Activated CD4-positive, alpha-beta T cell treated with anti-CD3 and anti-CD28 coated beads, Interleukin-2, amount 10 ng/mL, durations not matched to agents 7 days and 5 days (primary cell): ENCODE data around the gene MAPK1. TPM values are rescaled to one million over a fixed set of nuclear protein-coding genes. Genes with fewer than 3 reads are reported as not detected.
"Not testable (repeated sequence)": the region's sequence is repeated elsewhere in the genome, so short reads cannot be mapped to it uniquely, and the experiment has no call there.

Experiments used
- CTCF ChIA-PET: fragments of 350-600 bp; sonication (Branson Sonifier 250); formaldehyde crosslinking; loops from one replicate; lab custom pipeline; 2021; ENCODE audit warnings: antibody characterized with exemption; lab: Charles Lee
- POLR2A ChIA-PET: fragments of 350-600 bp; sonication (Branson Sonifier 250); formaldehyde crosslinking; loops from one replicate; lab custom pipeline; 2021; ENCODE audit warnings: antibody characterized with exemption; lab: Charles Lee
- DNase-seq: peaks from one replicate; pipeline ENCODE4 v3.0.0-alpha.2; 2020
- H3K27ac Mint-ChIP-seq: one replicate; pipeline ENCODE4 v1.8.0; 2021; ENCODE audit warnings: mild to moderate bottlenecking, moderate library complexity, mixed read lengths
- H3K27me3 Mint-ChIP-seq: one replicate; pipeline ENCODE4 v1.8.0; 2021; ENCODE audit warnings: mixed read lengths
- H3K36me3 Mint-ChIP-seq: one replicate; pipeline ENCODE4 v1.8.0; 2021; ENCODE audit warnings: low read depth, mixed read lengths
- H3K4me1 Mint-ChIP-seq: one replicate; pipeline ENCODE4 v1.8.0; 2021; ENCODE audit warnings: mixed read lengths
- H3K4me3 Mint-ChIP-seq: one replicate; pipeline ENCODE4 v1.8.0; 2021; ENCODE audit warnings: mild to moderate bottlenecking, moderate library complexity, mixed read lengths
- H3K9me3 Mint-ChIP-seq: one replicate; pipeline ENCODE4 v1.8.0; 2021; ENCODE audit warnings: mixed read lengths
- total RNA-seq, 2 experiments: library from RNA; stranded (reverse); gene quantifications; one replicate each; pipeline ENCODE4 v1.2.3, GENCODE V29; 2021

MAPK1 gene
- total RNA-seq, 2 experiments from 2014 or later = 123 to 139 TPM

GRCh38 chr22:21727768-21728167, 139.7 kb downstream of the MAPK1 start:
- no peak for DNase-seq
- Mint-ChIP-seq H3K36me3 (no peaks in the 10 kb centered on the region), H3K4me1 (peaks cover 6% of the 10 kb centered on the region), H3K9me3 (no peaks in the 10 kb centered on the region), H3K4me3 (no peak overlapping the region), H3K27me3 (no peaks in the 10 kb centered on the region), H3K27ac (no peak overlapping the region)
- CTCF ChIA-PET = no interaction called here
- POLR2A ChIA-PET = no interaction called here

GRCh38 chr22:21727159-21727558, 140.3 kb downstream of the MAPK1 start:
- POLR2A ChIA-PET = no interaction called here
- H3K27ac Mint-ChIP-seq = no peak overlapping the region
- no peak for DNase-seq
- CTCF ChIA-PET = no interaction called here
- H3K4me3 Mint-ChIP-seq = no peak overlapping the region
- peaks cover 6% of the 10 kb centered on the region for H3K4me1 Mint-ChIP-seq
- no peaks in the 10 kb centered on the region for H3K36me3 Mint-ChIP-seq
- H3K27me3 Mint-ChIP-seq = no peaks in the 10 kb centered on the region
- H3K9me3 Mint-ChIP-seq = no peaks in the 10 kb centered on the region

GRCh38 chr22:21726650-21727049, 140.8 kb downstream of the MAPK1 start:
- no peaks in the 10 kb centered on the region for H3K27me3 Mint-ChIP-seq
- DNase-seq = peak; percentile 62
- H3K9me3 Mint-ChIP-seq = no peaks in the 10 kb centered on the region
- peaks cover 6% of the 10 kb centered on the region for H3K4me1 Mint-ChIP-seq
- POLR2A ChIA-PET = no interaction called here
- H3K36me3 Mint-ChIP-seq = no peaks in the 10 kb centered on the region
- CTCF ChIA-PET = interaction anchor here (0.8 to 1.4 kb wide), 2 partner anchors 9 to 22 kb away, joined by 3 to 7 read pairs; partner anchors contain the start of gene YPEL1
- H3K4me3 Mint-ChIP-seq = no peak overlapping the region
- H3K27ac Mint-ChIP-seq = no peak overlapping the region

- Mint-ChIP-seq H3K4me3 (no peak overlapping the region), H3K9me3 (no peaks in the 10 kb centered on the region), H3K4me1 (peaks cover 6% of the 10 kb centered on the region), H3K36me3 (no peaks in the 10 kb centered on the region), H3K27me3 (no peaks in the 10 kb centered on the region), H3K27ac (no peak overlapping the region)
- ChIA-PET CTCF (interaction anchor here (0.6 to 1.4 kb wide), 3 partner anchors 9 to 1072 kb away, joined by 3 to 7 read pairs (median 3); partner anchors contain the start of gene YPEL1), POLR2A (no interaction called here)
- no peak for DNase-seq
These were observed 141.3 kb downstream of the MAPK1 start for GRCh38 chr22:21725956-21726649.

GRCh38 chr22:21724496-21724895, 142.9 kb downstream of the MAPK1 start:
- H3K4me3 Mint-ChIP-seq, H3K27ac Mint-ChIP-seq, H3K36me3 Mint-ChIP-seq, H3K9me3 Mint-ChIP-seq, H3K4me1 Mint-ChIP-seq, H3K27me3 Mint-ChIP-seq, DNase-seq, POLR2A ChIA-PET: not testable (repeated sequence)
- CTCF ChIA-PET = interaction anchor here (0.8 kb wide), 1 partner anchor 56 kb away, joined by 5 read pairs; no protein-coding TSS in a partner anchor

- H3K36me3 Mint-ChIP-seq, H3K4me3 Mint-ChIP-seq, POLR2A ChIA-PET, CTCF ChIA-PET, H3K4me1 Mint-ChIP-seq, H3K27ac Mint-ChIP-seq, DNase-seq, H3K27me3 Mint-ChIP-seq, H3K9me3 Mint-ChIP-seq: not testable (repeated sequence)
These were observed 146.1 kb downstream of the MAPK1 start for GRCh38 chr22:21721195-21721852.

GRCh38 chr22:21720191-21720859, 147.1 kb downstream of the MAPK1 start:
- H3K27ac Mint-ChIP-seq, H3K27me3 Mint-ChIP-seq, H3K4me3 Mint-ChIP-seq, H3K9me3 Mint-ChIP-seq, H3K4me1 Mint-ChIP-seq, DNase-seq, POLR2A ChIA-PET, H3K36me3 Mint-ChIP-seq: not testable (repeated sequence)
- CTCF ChIA-PET = interaction anchor here (0.6 to 0.7 kb wide), 2 partner anchors 10 to 381 kb away, joined by 3 to 5 read pairs; no protein-coding TSS in a partner anchor

- Mint-ChIP-seq H3K27ac (no peak overlapping the region), H3K4me3 (no peak overlapping the region), H3K4me1 (no peaks in the 10 kb centered on the region), H3K27me3 (no peaks in the 10 kb centered on the region), H3K9me3 (no peaks in the 10 kb centered on the region), H3K36me3 (no peaks in the 10 kb centered on the region)
- ChIA-PET CTCF (interaction anchor here (0.8 to 1.6 kb wide), 3 partner anchors 8 to 21 kb away, joined by 3 to 5 read pairs (median 5); no protein-coding TSS in a partner anchor), POLR2A (interaction anchor here (0.6 kb wide), 1 partner anchor 639 kb away, joined by 3 read pairs; no protein-coding TSS in a partner anchor)
- DNase-seq = no peak
These were observed 148.4 kb downstream of the MAPK1 start for GRCh38 chr22:21719024-21719423.

GRCh38 chr22:21718499-21718898, 148.9 kb downstream of the MAPK1 start:
- Mint-ChIP-seq H3K36me3 (no peaks in the 10 kb centered on the region), H3K4me1 (peaks cover under 1% of the 10 kb centered on the region), H3K27me3 (no peaks in the 10 kb centered on the region), H3K9me3 (no peaks in the 10 kb centered on the region), H3K27ac (no peak overlapping the region), H3K4me3 (no peak overlapping the region)
- ChIA-PET CTCF (interaction anchor here (1.3 to 1.6 kb wide), 2 partner anchors 8 to 11 kb away, joined by 5 read pairs; no protein-coding TSS in a partner anchor), POLR2A (no interaction called here)
- DNase-seq = no peak

GRCh38 chr22:21716395-21717122, 150.9 kb downstream of the MAPK1 start:
- POLR2A ChIA-PET, H3K4me3 Mint-ChIP-seq, CTCF ChIA-PET, H3K36me3 Mint-ChIP-seq, DNase-seq, H3K27ac Mint-ChIP-seq, H3K4me1 Mint-ChIP-seq, H3K27me3 Mint-ChIP-seq, H3K9me3 Mint-ChIP-seq: not testable (repeated sequence)

- no peak for DNase-seq
- CTCF ChIA-PET = no interaction called here
- Mint-ChIP-seq H3K9me3 (no peaks in the 10 kb centered on the region), H3K36me3 (no peaks in the 10 kb centered on the region), H3K27me3 (no peaks in the 10 kb centered on the region), H3K4me1 (peaks cover 5% of the 10 kb centered on the region), H3K4me3 (no peak overlapping the region), H3K27ac (no peak overlapping the region)
- POLR2A ChIA-PET = no interaction called here
These were observed 152.7 kb downstream of the MAPK1 start for GRCh38 chr22:21714786-21715185.

- POLR2A ChIA-PET = no interaction called here
- no peak overlapping the region for H3K4me3 Mint-ChIP-seq
- H3K36me3 Mint-ChIP-seq = no peaks in the 10 kb centered on the region
- no peaks in the 10 kb centered on the region for H3K27me3 Mint-ChIP-seq
- DNase-seq = no peak
- no peak overlapping the region for H3K27ac Mint-ChIP-seq
- no peaks in the 10 kb centered on the region for H3K9me3 Mint-ChIP-seq
- CTCF ChIA-PET = no interaction called here
- H3K4me1 Mint-ChIP-seq = peaks cover 7% of the 10 kb centered on the region
These were observed 153.2 kb downstream of the MAPK1 start for GRCh38 chr22:21714059-21714770.
